NCI-H146 (cell line): ENCODE results near the gene MAGOH.
"Not testable (repeated sequence)": the region's sequence is repeated elsewhere in the genome, so short reads cannot be mapped to it uniquely, and the experiment has no call there.

ENCODE experiments used
- DNase-seq: peaks from one replicate; lab custom pipeline; 2025; lab: John Stamatoyannopoulos, UW

MAGOH gene

GRCh38 chr1:53186533-53186932 is 51.8 kb downstream of the MAGOH start:
- DNase-seq = no peak

DNA sequence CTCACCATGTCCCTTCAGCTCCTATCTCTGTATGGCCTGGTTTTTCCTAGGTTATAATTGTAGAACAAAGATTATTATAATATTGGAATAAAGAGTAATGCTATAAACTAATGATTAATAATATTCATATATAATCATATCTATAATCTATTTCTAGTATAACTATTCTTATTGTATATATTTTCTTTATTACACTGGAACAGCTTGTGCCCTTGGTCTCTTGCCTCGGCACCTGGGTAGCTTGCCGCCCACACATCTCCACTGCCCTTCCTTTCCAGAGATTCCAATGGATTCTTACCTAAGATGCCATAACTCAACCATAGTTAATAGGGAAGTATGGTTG is 52.4 kb downstream of the MAGOH start:
- DNase-seq = not testable (repeated sequence)

GRCh38 chr1:53183095-53183990 is 55.0 kb downstream of the MAGOH start:
- no peak for DNase-seq

- no peak for DNase-seq
Observed at GRCh38 chr1:53182716-53183094, 55.6 kb downstream of the MAGOH start.

DNA sequence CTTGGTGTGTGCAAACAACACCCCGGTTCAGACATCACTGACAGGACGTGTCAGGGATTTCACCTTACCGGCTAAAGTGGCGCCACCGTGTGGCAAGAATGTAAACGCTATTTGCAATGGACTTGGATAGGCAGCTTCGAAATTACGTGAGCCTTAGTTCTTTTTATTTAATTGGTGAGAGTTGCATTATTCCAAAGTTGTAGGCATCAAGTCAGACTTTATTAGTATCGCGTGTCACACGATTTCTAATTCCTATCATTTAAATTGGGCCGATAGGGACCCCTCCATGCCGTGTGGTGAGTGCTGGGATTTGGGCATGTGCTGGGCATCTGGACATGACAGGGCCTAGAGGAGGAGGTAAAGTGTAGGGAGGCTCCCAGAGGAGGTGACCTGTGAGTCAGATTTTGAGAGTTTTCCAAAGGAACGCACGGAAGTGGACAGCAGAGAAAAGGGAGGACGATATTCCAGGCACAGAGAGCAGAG is 56.2 kb downstream of the MAGOH start:
- peak; percentile 67 for DNase-seq

DNA sequence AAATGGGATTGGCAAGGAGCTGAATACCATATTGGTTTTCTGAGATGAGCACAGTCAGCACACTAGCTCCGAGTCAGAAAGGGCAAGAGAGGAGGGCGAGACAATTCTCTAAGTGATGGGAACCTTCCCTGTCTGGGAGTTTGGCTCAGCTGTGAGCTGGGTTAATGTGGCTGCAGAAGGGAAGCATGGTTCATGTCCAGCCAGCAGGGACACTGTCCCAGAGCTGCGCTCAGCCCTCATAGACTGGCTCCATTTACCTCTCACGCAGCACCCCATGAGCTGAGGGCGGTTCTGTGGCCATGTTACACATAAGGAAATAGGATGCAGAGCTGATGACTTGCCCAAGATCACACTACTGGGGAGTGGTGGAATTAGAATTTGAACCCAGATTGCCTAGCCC is 57.4 kb downstream of the MAGOH start:
- no peak for DNase-seq

- DNase-seq = no peak
Observed at GRCh38 chr1:53180226-53180625, 58.1 kb downstream of the MAGOH start.
